Ectodermal cell (in vitro differentiated cells): ENCODE measurements around the gene GPR52. TPM values are rescaled to one million over a fixed set of nuclear protein-coding genes. Genes with fewer than 3 reads are reported as not detected.
"Not testable (repeated sequence)": the region's sequence is repeated elsewhere in the genome, so short reads cannot be mapped to it uniquely, and the experiment has no call there.

ENCODE experiments used
- H3K27ac ChIP-seq: 2 replicates; pipeline ENCODE4 v1.7.0; 2013; ENCODE audit warnings: mild to moderate bottlenecking, low read depth, low read length; ENCODE audit not compliant: insufficient read depth, poor library complexity, severe bottlenecking
- H3K27me3 ChIP-seq: 2 replicates; pipeline ENCODE4 v1.7.0; 2013; ENCODE audit warnings: mild to moderate bottlenecking, low read length; ENCODE audit not compliant: insufficient read depth, control insufficient read depth, poor library complexity, severe bottlenecking
- H3K36me3 ChIP-seq: one replicate; pipeline ENCODE4 v1.7.0; 2013; ENCODE audit warnings: low read length; ENCODE audit not compliant: control insufficient read depth, insufficient read depth
- H3K4me1 ChIP-seq: one replicate; pipeline ENCODE4 v1.7.0; 2013; ENCODE audit warnings: low read length; ENCODE audit not compliant: control insufficient read depth, insufficient read depth
- H3K4me3 ChIP-seq: 2 replicates; pipeline ENCODE4 v1.7.0; 2013; ENCODE audit warnings: low read depth, low read length, control low read depth; ENCODE audit not compliant: insufficient read depth
- H3K9me3 ChIP-seq: 2 replicates; pipeline ENCODE4 v1.7.0; 2013; ENCODE audit warnings: mild to moderate bottlenecking, low read length, moderate library complexity; ENCODE audit not compliant: control insufficient read depth
- WGBS, 2 experiments: methylation state at CpG; one replicate each; pipeline ENCODE4 v1.1.7; 2013; ENCODE audit warnings: missing lambda C conversion rate in 2 of 2; 5-methylcytosine and 5-hydroxymethylcytosine counted together
- polyA plus RNA-seq, 4 experiments: library from polyadenylated mRNA; stranded (reverse); fragments of 50-300 nt; gene quantifications; one replicate each; pipeline ENCODE4 v1.2.3, GENCODE V29; 2013

GPR52 gene, protein sequence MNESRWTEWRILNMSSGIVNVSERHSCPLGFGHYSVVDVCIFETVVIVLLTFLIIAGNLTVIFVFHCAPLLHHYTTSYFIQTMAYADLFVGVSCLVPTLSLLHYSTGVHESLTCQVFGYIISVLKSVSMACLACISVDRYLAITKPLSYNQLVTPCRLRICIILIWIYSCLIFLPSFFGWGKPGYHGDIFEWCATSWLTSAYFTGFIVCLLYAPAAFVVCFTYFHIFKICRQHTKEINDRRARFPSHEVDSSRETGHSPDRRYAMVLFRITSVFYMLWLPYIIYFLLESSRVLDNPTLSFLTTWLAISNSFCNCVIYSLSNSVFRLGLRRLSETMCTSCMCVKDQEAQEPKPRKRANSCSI
- polyA plus RNA-seq (2013, experiment 1 of 4) = not detected
- polyA plus RNA-seq (2013, experiment 2 of 4) = not detected
- polyA plus RNA-seq (2013, experiment 3 of 4) = not detected
- not detected for polyA plus RNA-seq (2013, experiment 4 of 4)

DNA sequence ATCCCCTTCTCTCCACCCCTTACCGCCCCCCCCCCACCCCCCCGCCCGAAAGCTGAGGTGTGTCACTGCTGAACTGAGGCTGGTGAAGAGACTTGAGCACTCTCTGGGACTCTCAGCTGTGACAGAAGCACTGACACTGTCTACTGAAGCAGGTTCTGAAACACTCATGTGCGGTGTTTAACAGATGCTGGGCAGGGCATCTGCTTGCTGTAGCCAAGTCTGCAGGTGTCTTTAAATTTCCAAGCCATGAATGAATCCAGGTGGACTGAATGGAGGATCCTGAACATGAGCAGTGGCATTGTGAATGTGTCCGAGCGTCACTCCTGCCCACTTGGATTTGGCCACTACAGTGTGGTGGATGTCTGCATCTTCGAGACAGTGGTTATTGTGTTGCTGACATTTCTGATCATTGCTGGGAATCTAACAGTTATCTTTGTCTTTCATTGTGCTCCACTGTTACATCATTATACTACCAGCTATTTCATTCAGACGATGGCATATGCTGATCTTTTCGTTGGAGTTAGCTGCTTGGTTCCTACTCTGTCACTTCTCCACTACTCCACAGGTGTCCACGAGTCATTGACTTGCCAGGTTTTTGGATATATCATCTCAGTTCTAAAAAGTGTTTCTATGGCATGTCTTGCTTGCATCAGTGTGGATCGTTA, at the start of gene GPR52:
GPR52 (plus strand) TSS at position 99 of the 665 bp plus-strand sequence; CDS start at position 247, 148 bp downstream.
- H3K4me1 ChIP-seq = no peaks in the 10 kb centered on the region

DNA sequence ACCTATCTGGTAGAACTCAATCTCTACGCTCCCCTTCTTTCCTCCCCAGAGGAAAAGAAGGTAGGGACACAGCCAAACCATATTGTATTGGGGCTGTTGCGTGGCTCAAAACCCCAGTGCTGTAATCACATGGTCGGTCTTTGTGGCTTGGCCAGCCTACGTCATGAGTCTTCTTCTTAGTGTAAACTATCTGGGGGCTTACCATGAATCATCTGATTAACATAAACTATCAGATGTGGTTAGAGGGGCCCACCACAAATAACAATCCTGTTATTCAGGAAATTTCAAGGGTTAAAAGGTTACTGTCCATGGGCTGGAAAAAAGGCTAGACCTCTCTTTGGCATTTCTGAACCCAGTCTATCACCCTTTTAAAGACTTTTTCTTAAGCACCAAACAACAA, 49.5 kb upstream of the GPR52 start:
- Histone ChIP-seq H3K4me1 (no peaks in the 10 kb centered on the region), H3K27ac (no peak overlapping the region), H3K4me3 (no peak overlapping the region), H3K36me3 (no peaks in the 10 kb centered on the region), H3K27me3 (no peaks in the 10 kb centered on the region), H3K9me3 (no peaks in the 10 kb centered on the region)
- 89 to 92% methylated on average over 4 of the region's 4 CpGs for WGBS, 2 experiments

More for the DNA sequence above, at the start of gene GPR52:
- no peak within 1 kb of the TSS for H3K4me3 ChIP-seq
- no peaks in the 10 kb centered on the region for H3K36me3 ChIP-seq
- H3K9me3 ChIP-seq = no peaks in the 10 kb centered on the region
- H3K27me3 ChIP-seq = no peaks in the 10 kb centered on the region
- no peak within 1 kb of the TSS for H3K27ac ChIP-seq
- 91 to 92% methylated on average over 8 to 10 of the region's 11 CpGs for WGBS, 2 experiments

DNA sequence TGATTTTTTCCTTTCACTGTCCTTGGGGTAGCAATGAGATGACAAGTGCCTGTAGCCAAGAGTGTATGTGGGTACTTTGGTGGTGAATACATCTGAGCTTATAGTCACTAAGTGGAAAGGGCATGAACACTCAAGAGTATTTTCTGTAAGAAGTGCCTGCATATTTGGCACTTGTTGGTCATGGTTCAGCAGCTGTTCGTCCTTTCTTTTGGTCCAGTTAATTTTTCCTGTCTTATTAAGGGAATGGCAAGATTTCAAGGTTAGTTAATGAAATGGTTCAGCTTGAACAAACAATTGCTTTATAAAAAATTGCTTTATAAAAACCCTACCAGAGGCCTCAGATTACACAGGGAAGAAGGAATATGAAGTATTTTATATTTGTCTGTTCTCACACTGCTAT, 48.6 kb upstream of the GPR52 start:
- no peaks in the 10 kb centered on the region for H3K4me1 ChIP-seq
- H3K27ac ChIP-seq = no peak overlapping the region
- 76 to 100% methylated on average over 1 of the region's 1 CpG for WGBS, 2 experiments
- no peaks in the 10 kb centered on the region for H3K36me3 ChIP-seq
- H3K27me3 ChIP-seq = no peaks in the 10 kb centered on the region
- no peak overlapping the region for H3K4me3 ChIP-seq
- H3K9me3 ChIP-seq = no peaks in the 10 kb centered on the region

DNA sequence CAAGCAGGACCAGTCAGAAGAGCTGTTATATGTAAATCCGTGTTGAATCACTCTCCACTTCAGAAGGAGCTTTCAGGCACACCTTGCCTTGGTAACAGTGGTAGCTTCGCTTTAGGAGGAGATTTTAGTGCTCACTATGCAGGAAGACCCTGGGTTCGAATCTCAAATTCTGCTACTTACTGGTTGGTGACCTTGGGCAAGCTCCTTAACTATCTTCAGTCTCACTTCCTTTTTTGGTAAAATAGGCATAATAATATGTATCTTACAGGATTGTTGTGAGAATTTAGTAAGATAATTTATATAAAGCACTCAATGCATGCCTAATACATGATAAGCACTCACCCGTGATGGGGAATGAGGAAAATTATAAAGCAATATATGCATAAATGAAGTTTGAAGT, 46.7 kb upstream of the GPR52 start:
- WGBS, 2 experiments = 93 to 96% methylated on average over 4 of the region's 4 CpGs
- no peaks in the 10 kb centered on the region for H3K4me1 ChIP-seq
- no peaks in the 10 kb centered on the region for H3K9me3 ChIP-seq
- no peak overlapping the region for H3K4me3 ChIP-seq
- no peak overlapping the region for H3K27ac ChIP-seq
- H3K36me3 ChIP-seq = no peaks in the 10 kb centered on the region
- H3K27me3 ChIP-seq = no peaks in the 10 kb centered on the region

DNA sequence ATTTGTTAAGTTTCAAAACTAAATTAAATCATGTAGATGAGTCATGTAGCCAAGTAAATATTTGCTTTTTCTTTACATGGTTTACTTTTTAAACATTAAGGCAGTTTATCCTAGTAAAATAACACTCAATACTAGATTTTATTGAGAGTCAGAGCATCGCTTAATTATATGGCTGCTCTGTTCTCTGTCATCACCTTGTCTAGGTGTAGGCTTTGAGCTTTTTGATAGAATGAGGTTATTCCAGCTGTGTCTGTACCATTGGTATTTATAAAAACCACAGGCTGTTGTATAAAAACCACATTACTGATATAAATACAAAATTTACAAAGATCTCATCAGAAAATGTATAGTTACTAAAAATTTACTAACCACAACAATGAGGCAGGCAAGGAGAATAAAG, 42.5 kb upstream of the GPR52 start:
- Histone ChIP-seq H3K9me3 (no peaks in the 10 kb centered on the region), H3K4me1 (no peaks in the 10 kb centered on the region), H3K27me3 (no peaks in the 10 kb centered on the region), H3K36me3 (no peaks in the 10 kb centered on the region), H3K27ac (no peak overlapping the region), H3K4me3 (no peak overlapping the region)
- 92% methylated on average over 1 of the region's 1 CpG; no CpG with 5 or more reads in 1 of the 2 experiments for WGBS, 2 experiments

DNA sequence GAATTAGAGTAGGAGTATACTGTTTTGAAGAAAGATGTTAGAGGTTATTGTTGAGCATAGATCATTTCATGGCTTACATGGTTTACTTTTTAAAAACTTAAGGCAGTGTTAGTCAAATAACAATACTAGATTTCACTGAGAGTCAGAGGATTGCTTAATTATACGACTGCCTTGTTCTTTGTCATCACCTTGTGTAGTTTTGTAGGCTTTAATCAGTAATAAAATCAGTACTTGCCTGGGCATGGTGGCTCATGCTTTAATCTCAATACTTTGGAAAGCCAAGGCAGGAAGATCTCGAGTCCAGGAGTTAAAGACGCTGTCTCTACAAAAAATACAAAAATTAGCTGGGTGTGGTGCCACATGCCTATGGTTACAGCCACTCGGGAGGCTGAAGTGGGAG, 41.3 kb upstream of the GPR52 start:
- no peaks in the 10 kb centered on the region for H3K4me1 ChIP-seq
- H3K4me3 ChIP-seq = no peak overlapping the region
- no peaks in the 10 kb centered on the region for H3K36me3 ChIP-seq
- no peak overlapping the region for H3K27ac ChIP-seq
- no peaks in the 10 kb centered on the region for H3K9me3 ChIP-seq
- H3K27me3 ChIP-seq = no peaks in the 10 kb centered on the region
- WGBS, 2 experiments = 93 to 94% methylated on average over 4 of the region's 4 CpGs

DNA sequence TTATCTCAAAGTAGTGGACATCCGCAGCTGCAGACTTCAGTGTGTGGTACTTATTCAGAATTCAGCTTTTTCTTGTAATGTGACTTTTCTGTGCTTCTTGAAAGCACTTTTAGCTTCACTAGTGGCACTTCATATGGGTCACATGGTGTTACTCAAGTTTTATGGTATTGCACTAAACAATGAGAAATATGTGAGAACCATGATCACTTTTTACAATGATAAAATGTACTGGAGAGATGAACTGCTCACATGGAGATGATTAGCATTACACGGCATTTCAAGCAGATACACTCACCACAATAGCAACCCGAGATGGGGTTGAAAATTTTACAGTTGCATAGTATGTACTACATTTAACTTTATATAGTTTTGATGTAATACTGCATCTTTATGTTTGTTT, 40.1 kb upstream of the GPR52 start:
- WGBS, 2 experiments = 91 to 100% methylated on average over 1 to 2 of the region's 3 CpGs
- Histone ChIP-seq H3K9me3 (no peaks in the 10 kb centered on the region), H3K36me3 (no peaks in the 10 kb centered on the region), H3K4me3 (no peak overlapping the region), H3K27me3 (no peaks in the 10 kb centered on the region), H3K27ac (no peak overlapping the region), H3K4me1 (no peaks in the 10 kb centered on the region)

DNA sequence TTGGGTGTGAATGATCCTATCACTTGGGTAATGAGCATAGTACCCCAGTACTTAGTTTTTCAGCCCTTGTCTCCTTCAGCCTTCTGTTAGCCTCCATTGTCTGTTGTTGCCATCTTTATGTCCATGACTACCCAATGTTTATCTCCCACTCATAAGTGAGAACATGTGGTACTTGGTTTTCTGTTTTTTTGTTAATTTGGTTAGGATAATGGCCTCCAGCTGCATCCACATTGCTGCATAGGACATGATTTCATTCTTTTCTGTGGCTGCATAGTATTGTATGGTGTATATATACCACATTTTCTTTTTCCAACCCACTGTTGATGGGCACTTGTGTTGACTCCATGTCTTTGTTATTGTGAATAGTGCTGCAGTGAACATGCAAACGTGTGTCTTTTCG, 39.6 kb upstream of the GPR52 start:
- Histone ChIP-seq H3K9me3 (no peaks in the 10 kb centered on the region), H3K36me3 (no peaks in the 10 kb centered on the region), H3K27ac (no peak overlapping the region), H3K4me3 (no peak overlapping the region), H3K27me3 (no peaks in the 10 kb centered on the region), H3K4me1 (no peaks in the 10 kb centered on the region)
- 45 to 57% methylated on average over 2 of the region's 2 CpGs for WGBS, 2 experiments

DNA sequence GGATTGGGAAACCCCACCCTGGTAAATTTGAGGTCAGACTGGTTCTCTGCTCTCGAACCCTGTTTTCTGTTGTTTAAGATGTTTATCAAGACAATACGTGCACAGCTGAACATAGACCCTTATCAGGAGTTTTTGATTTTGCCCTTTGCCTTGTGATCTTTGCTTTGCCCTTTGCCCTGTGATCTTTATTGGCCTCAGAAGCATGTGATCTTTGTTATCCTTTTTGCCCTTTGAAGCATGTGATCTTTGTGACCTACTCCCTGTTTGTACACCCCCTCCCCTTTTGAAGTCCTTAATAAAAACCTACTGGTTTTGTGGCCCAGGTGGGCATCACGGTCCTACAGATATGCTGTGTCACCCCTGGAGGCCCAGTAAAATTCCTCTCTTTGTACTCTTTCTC, 38.0 kb upstream of the GPR52 start:
- not testable (repeated sequence) for H3K4me3 ChIP-seq, H3K27ac ChIP-seq, H3K36me3 ChIP-seq, H3K9me3 ChIP-seq, H3K4me1 ChIP-seq, H3K27me3 ChIP-seq
- 91 to 95% methylated on average over 2 to 3 of the region's 3 CpGs for WGBS, 2 experiments

DNA sequence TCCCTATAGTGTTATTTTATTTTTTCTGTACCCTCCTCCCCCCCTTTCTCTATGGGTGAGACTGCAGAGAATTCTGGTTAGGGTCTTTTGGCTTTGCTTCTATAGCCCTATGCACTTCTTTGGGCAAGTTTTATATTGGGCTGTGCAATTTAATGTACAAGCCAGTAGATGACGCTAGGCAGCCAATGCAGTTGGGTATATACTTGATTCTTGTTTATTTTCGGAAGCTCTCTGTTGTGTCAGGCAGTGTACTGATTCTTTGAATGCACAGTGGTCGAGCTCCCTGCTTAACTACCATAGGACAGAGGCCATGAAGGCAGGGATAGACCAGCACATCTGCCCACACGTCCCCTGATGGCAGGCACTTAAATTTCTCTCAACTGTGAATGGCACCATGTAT, 34.1 kb upstream of the GPR52 start:
- 67 to 68% methylated on average over 4 of the region's 4 CpGs for WGBS, 2 experiments
- no peaks in the 10 kb centered on the region for H3K36me3 ChIP-seq
- H3K27me3 ChIP-seq = no peaks in the 10 kb centered on the region
- H3K9me3 ChIP-seq = no peaks in the 10 kb centered on the region
- no peaks in the 10 kb centered on the region for H3K4me1 ChIP-seq
- no peak overlapping the region for H3K4me3 ChIP-seq
- no peak overlapping the region for H3K27ac ChIP-seq
